Panc1 (cell line): ENCODE data around the gene RPL7A. TPM values are rescaled to one million over a fixed set of nuclear protein-coding genes. Genes with fewer than 3 reads are reported as not detected.
"Not testable (repeated sequence)": the region's sequence is repeated elsewhere in the genome, so short reads cannot be mapped to it uniquely, and the experiment has no call there.

Experiments used
- ATAC-seq: fragments of 200-7000 bp; cut with Tn5 transposase; 2 replicates; pipeline ENCODE4 v1.9.1; 2020; ENCODE audit warnings: mild to moderate bottlenecking, moderate library complexity
- BruUV-seq: library from RNA; stranded (reverse); fragments of 400-500 nt; replicated peaks from 2 replicates; lab custom pipeline; 2021; lab: Mats Ljungman, UMichigan
- CTCF ChIA-PET: fragments of 300-600 bp; sonication (Branson Sonifier 250); formaldehyde crosslinking; loops from one replicate; lab custom pipeline; 2022; ENCODE audit warnings: antibody characterized with exemption; lab: Charles Lee
- POLR2A ChIA-PET: fragments of 300-600 bp; sonication (Branson Sonifier 250); formaldehyde crosslinking; loops from one replicate; lab custom pipeline; 2022; ENCODE audit warnings: antibody characterized with exemption; lab: Charles Lee
- DNase-seq: peaks from one replicate; pipeline ENCODE4 v3.0.0-alpha.2; 2010; ENCODE audit warnings: low read depth, low spot score
- H3K27ac ChIP-seq: 2 replicates; pipeline ENCODE4 v1.5.1; 2011; ENCODE audit warnings: mild to moderate bottlenecking, low read length, inconsistent platforms
- H3K27me3 ChIP-seq: fragments of 200-500 bp; sonication (Bioruptor generic); 2 replicates; pipeline ENCODE4 v1.6.0; 2014; ENCODE audit warnings: low read length, inconsistent platforms; ENCODE audit not compliant: control insufficient read depth, insufficient read depth
- H3K36me3 ChIP-seq: fragments of 200-500 bp; sonication (Bioruptor generic); 2 replicates; pipeline ENCODE4 v1.5.1; 2014; ENCODE audit warnings: inconsistent platforms, mild to moderate bottlenecking, low read length, moderate library complexity; ENCODE audit not compliant: control insufficient read depth, insufficient read depth
- H3K4me1 ChIP-seq: 2 replicates; pipeline ENCODE4 v1.5.1; 2011; ENCODE audit warnings: inconsistent platforms, mild to moderate bottlenecking, low read length, moderate library complexity; ENCODE audit not compliant: control insufficient read depth, insufficient read depth
- H3K4me3 ChIP-seq, 2 experiments: 2 replicates each; pipeline ENCODE4 v1.5.1; 2011 to 2012; ENCODE audit warnings: low read depth in 2 of 2, low read length in 2 of 2, mild to moderate bottlenecking in 2 of 2, inconsistent platforms in 1 of 2, moderate library complexity in 1 of 2
- H3K9me3 ChIP-seq: fragments of 200-500 bp; sonication (Bioruptor generic); 2 replicates; pipeline ENCODE4 v1.5.1; 2014; ENCODE audit warnings: low read depth, mild to moderate bottlenecking, inconsistent platforms, low read length, moderate library complexity; ENCODE audit not compliant: control insufficient read depth, insufficient read depth
- POLR2AphosphoS5 ChIP-seq: IDR thresholded peaks from 2 replicates; pipeline ENCODE4 v1.6.1; 2012; ENCODE audit warnings: mild to moderate bottlenecking, low read depth, low read length, moderate library complexity
- SIN3A ChIP-seq: IDR thresholded peaks from 2 replicates; pipeline ENCODE4 v1.6.1; 2012; ENCODE audit warnings: low read depth, mild to moderate bottlenecking, low read length, moderate library complexity, borderline replicate concordance; ENCODE audit not compliant: insufficient read depth
- TCF7L2 ChIP-seq: IDR thresholded peaks from 2 replicates; pipeline ENCODE4 v1.6.1; 2011; ENCODE audit warnings: mild to moderate bottlenecking, low read depth, low read length, inconsistent platforms
- in situ Hi-C: cut with HindIII; loops from 2 replicates; pipeline ENCODE4 v1.10.0; 2016; ENCODE audit warnings: low sequenced_read_pairs, low pct_unique_long_range_greater_than_20kb
- intact Hi-C: fragments of 100-400 bp; cut with micrococcal nuclease; formaldehyde crosslinking; loops from one replicate; pipeline ENCODE4 v1.10.0; 2022; ENCODE audit not compliant: unreplicated experiment
- total RNA-seq: library from RNA; stranded (reverse); gene quantifications from one replicate; pipeline ENCODE4 v1.2.1, GENCODE V29; 2021; ENCODE audit not compliant: unreplicated experiment
- TF ChIP-seq, protein P1 (sequence below): fragments of 450-650 bp; IDR thresholded peaks from 2 replicates; pipeline ENCODE4 v1.5.1; 2017; ENCODE audit warnings: mild to moderate bottlenecking
- TF ChIP-seq, protein P2 (sequence below), 2 experiments: IDR thresholded peaks; 2 replicates each; pipeline ENCODE4 v1.6.1; 2011 to 2012; ENCODE audit warnings: low read depth in 2 of 2, control low read depth in 1 of 2, low read length in 1 of 2, mild to moderate bottlenecking in 1 of 2, moderate library complexity in 1 of 2; ENCODE audit not compliant: insufficient read depth in 1 of 2

Gene RPL7A
- total RNA-seq, 1 experiment from 2014 or later: 1,104 TPM

GRCh38 chr9:133390713-133391112, 42.7 kb downstream of the RPL7A start:
- in situ Hi-C loops: no loop called here
- CTCF ChIA-PET: no interaction called here
- Histone ChIP-seq H3K4me3 (no peak overlapping the region), H3K36me3 (no peaks in the 10 kb centered on the region), H3K4me1 (no peaks in the 10 kb centered on the region), H3K27me3 (no peaks in the 10 kb centered on the region), H3K9me3 (no peaks in the 10 kb centered on the region), H3K27ac (no peak overlapping the region)
- POLR2A ChIA-PET: no interaction called here
- BruUV-seq: no TSS peak
- ATAC-seq (no peak), DNase-seq (no peak)
- TF ChIP-seq SIN3A (no peak), POLR2AphosphoS5 (no peak), TCF7L2 (no peak)
- TF ChIP-seq, protein P1, sequence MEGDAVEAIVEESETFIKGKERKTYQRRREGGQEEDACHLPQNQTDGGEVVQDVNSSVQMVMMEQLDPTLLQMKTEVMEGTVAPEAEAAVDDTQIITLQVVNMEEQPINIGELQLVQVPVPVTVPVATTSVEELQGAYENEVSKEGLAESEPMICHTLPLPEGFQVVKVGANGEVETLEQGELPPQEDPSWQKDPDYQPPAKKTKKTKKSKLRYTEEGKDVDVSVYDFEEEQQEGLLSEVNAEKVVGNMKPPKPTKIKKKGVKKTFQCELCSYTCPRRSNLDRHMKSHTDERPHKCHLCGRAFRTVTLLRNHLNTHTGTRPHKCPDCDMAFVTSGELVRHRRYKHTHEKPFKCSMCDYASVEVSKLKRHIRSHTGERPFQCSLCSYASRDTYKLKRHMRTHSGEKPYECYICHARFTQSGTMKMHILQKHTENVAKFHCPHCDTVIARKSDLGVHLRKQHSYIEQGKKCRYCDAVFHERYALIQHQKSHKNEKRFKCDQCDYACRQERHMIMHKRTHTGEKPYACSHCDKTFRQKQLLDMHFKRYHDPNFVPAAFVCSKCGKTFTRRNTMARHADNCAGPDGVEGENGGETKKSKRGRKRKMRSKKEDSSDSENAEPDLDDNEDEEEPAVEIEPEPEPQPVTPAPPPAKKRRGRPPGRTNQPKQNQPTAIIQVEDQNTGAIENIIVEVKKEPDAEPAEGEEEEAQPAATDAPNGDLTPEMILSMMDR: no peak
- TF ChIP-seq, protein P2, sequence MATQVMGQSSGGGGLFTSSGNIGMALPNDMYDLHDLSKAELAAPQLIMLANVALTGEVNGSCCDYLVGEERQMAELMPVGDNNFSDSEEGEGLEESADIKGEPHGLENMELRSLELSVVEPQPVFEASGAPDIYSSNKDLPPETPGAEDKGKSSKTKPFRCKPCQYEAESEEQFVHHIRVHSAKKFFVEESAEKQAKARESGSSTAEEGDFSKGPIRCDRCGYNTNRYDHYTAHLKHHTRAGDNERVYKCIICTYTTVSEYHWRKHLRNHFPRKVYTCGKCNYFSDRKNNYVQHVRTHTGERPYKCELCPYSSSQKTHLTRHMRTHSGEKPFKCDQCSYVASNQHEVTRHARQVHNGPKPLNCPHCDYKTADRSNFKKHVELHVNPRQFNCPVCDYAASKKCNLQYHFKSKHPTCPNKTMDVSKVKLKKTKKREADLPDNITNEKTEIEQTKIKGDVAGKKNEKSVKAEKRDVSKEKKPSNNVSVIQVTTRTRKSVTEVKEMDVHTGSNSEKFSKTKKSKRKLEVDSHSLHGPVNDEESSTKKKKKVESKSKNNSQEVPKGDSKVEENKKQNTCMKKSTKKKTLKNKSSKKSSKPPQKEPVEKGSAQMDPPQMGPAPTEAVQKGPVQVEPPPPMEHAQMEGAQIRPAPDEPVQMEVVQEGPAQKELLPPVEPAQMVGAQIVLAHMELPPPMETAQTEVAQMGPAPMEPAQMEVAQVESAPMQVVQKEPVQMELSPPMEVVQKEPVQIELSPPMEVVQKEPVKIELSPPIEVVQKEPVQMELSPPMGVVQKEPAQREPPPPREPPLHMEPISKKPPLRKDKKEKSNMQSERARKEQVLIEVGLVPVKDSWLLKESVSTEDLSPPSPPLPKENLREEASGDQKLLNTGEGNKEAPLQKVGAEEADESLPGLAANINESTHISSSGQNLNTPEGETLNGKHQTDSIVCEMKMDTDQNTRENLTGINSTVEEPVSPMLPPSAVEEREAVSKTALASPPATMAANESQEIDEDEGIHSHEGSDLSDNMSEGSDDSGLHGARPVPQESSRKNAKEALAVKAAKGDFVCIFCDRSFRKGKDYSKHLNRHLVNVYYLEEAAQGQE (IDR thresholded peaks at IDR 0.05; ENCODE audit: insufficient read depth in 1 of 2, low read depth in 2 of 2, low read length in 1 of 2): no peak
- intact Hi-C loops: no loop called here

- H3K4me3 ChIP-seq, ATAC-seq, intact Hi-C loops, H3K9me3 ChIP-seq, H3K27me3 ChIP-seq, H3K27ac ChIP-seq, POLR2A ChIA-PET, DNase-seq, CTCF ChIA-PET, in situ Hi-C loops, BruUV-seq, H3K4me1 ChIP-seq, H3K36me3 ChIP-seq: not testable (repeated sequence)
Observed at GRCh38 chr9:133391449-133391848, 43.4 kb downstream of the RPL7A start.

GRCh38 chr9:133392308-133392707, 44.3 kb downstream of the RPL7A start:
- H3K9me3 ChIP-seq, H3K36me3 ChIP-seq, CTCF ChIA-PET, POLR2A ChIA-PET, H3K27me3 ChIP-seq, H3K4me3 ChIP-seq, in situ Hi-C loops, H3K4me1 ChIP-seq, DNase-seq, H3K27ac ChIP-seq, intact Hi-C loops, ATAC-seq, BruUV-seq: not testable (repeated sequence)
